IMR-90 (cell line): ENCODE measurements around the gene ZBTB48.

Source experiments
- CTCF ChIP-seq: conservative IDR thresholded peaks from 2 replicates; pipeline ENCODE4 v1.5.1; 2012; ENCODE audit warnings: mild to moderate bottlenecking, low read depth, low read length, improper control_type of control experiment
- ELK1 ChIP-seq: fragments of 150-350 bp; IDR thresholded peaks from 2 replicates; pipeline ENCODE4 v1.6.1; 2016; ENCODE audit warnings: low read depth, mild to moderate bottlenecking, low read length, moderate library complexity, borderline replicate concordance
- POLR2A ChIP-seq: IDR thresholded peaks from 2 replicates; pipeline ENCODE4 v1.6.1; 2012; ENCODE audit warnings: mild to moderate bottlenecking, low read depth, low read length
- RAD21 ChIP-seq: IDR thresholded peaks from 2 replicates; pipeline ENCODE4 v1.6.1; 2012; ENCODE audit warnings: low read length, improper control_type of control experiment
- SMC3 ChIP-seq: fragments of 150-350 bp; IDR thresholded peaks from 2 replicates; pipeline ENCODE4 v1.6.1; 2016; ENCODE audit warnings: low read depth, mild to moderate bottlenecking, antibody characterized with exemption, low read length, moderate library complexity

- TF ChIP-seq RAD21 (no peak), ELK1 (no peak), CTCF (no peak), POLR2A (no peak), SMC3 (no peak)
Observed at GRCh38 chr1:6637770-6638169, 58.0 kb downstream of the ZBTB48 start.
